GM19035 (cell line): ENCODE results near the gene FPGS.

Experiments
- ATAC-seq: cut with Tn5 transposase; IDR thresholded peaks from one replicate; pipeline ENCODE4 v1.9.1; 2021; ENCODE audit not compliant: unreplicated experiment

The FPGS gene

GRCh38 chr9:127786773-127787104, 15.9 kb upstream of the FPGS start:
- no peak for ATAC-seq

GRCh38 chr9:127788337-127789011, 14.2 kb upstream of the FPGS start:
- no peak for ATAC-seq

- ATAC-seq: no peak
Measured at GRCh38 chr9:127789179-127789578, 13.5 kb upstream of the FPGS start.

GRCh38 chr9:127790094-127790855, 12.4 kb upstream of the FPGS start:
- ATAC-seq: no peak

- ATAC-seq: no peak
Measured at GRCh38 chr9:127791085-127791484, 11.6 kb upstream of the FPGS start.

- ATAC-seq: no peak
Measured at GRCh38 chr9:127792417-127793031, 10.2 kb upstream of the FPGS start.

- no peak for ATAC-seq
Measured at GRCh38 chr9:127793093-127793708, 9.5 kb upstream of the FPGS start.

- no peak for ATAC-seq
Measured at GRCh38 chr9:127794001-127794791, 8.5 kb upstream of the FPGS start.

GRCh38 chr9:127796225-127796813, 6.4 kb upstream of the FPGS start:
- no peak for ATAC-seq

GRCh38 chr9:127796852-127797370, 5.8 kb upstream of the FPGS start:
- no peak for ATAC-seq

- ATAC-seq: no peak
Measured at GRCh38 chr9:127801955-127802575, 617 bp upstream of the FPGS start.

- no peak for ATAC-seq
Measured at GRCh38 chr9:127803507-127804352, 1.0 kb downstream of the FPGS start.

- no peak for ATAC-seq
Measured at GRCh38 chr9:127805620-127806019, 2.9 kb downstream of the FPGS start.

GRCh38 chr9:127806871-127807270, 4.2 kb downstream of the FPGS start:
- ATAC-seq: no peak

GRCh38 chr9:127808347-127809001, 5.8 kb downstream of the FPGS start:
- no peak for ATAC-seq

GRCh38 chr9:127809002-127809539, 6.4 kb downstream of the FPGS start:
- ATAC-seq: no peak

GRCh38 chr9:127809540-127810377, 7.1 kb downstream of the FPGS start:
- ATAC-seq: no peak
